ENCODE data around the gene SPRR4.

DNA sequence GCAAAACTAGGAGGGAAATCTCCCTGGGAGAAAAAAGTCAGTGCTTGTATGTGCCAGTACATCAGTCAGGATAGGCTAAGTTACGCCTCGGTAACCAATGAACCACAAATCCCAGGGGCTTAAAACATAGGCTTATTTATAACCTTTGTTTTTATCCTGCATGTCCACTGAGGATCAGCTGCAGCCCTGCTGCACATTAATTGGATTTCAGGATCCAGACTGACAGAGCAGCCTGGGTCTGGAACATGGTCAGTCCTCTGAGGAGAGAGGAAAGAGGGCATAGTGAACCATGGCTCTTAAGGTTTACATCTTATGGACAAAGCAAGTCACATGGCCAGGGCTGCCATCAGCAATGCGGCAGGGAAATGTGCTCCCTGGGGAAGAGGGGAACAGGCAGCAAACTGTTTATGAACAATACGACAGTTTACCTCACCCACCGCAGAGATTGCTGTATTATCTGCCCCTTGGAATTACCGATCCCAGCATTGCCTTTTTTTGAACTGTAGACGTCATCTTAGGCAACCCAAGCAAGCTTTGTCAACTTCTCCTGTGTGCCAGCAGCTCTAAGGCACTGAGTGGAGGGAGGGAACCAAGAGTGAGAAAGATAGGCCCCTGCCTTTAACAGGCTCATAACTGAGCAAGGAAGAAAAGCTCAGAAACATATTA lies 9.1 kb upstream of the SPRR4 start:
- TF ChIP-seq, protein P1, sequence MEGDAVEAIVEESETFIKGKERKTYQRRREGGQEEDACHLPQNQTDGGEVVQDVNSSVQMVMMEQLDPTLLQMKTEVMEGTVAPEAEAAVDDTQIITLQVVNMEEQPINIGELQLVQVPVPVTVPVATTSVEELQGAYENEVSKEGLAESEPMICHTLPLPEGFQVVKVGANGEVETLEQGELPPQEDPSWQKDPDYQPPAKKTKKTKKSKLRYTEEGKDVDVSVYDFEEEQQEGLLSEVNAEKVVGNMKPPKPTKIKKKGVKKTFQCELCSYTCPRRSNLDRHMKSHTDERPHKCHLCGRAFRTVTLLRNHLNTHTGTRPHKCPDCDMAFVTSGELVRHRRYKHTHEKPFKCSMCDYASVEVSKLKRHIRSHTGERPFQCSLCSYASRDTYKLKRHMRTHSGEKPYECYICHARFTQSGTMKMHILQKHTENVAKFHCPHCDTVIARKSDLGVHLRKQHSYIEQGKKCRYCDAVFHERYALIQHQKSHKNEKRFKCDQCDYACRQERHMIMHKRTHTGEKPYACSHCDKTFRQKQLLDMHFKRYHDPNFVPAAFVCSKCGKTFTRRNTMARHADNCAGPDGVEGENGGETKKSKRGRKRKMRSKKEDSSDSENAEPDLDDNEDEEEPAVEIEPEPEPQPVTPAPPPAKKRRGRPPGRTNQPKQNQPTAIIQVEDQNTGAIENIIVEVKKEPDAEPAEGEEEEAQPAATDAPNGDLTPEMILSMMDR (IDR thresholded peaks at IDR 0.05) = no peak
- TF ChIP-seq POLR2A (IDR thresholded peaks at IDR 0.05) (no peak), POLR2AphosphoS5 (IDR thresholded peaks at IDR 0.05) (no peak)

Measured in transverse colon (tissue), 4 donors.